Tongue (tissue), 2 donors: ENCODE results near the gene CCDC61. TPM values are rescaled to one million over a fixed set of nuclear protein-coding genes. Genes with fewer than 3 reads are reported as not detected.
A peak's percentile ranks its signal among the peaks of the same experiment; 100 is the strongest.

Experiments used
- DNase-seq: peaks from one replicate; pipeline ENCODE4 v3.0.0-alpha.2; 2015
- total RNA-seq: library from RNA; depleted of rRNA; stranded (reverse); fragments of >200 nt; gene quantifications from one replicate; pipeline ENCODE4 v1.2.3, GENCODE V29; 2014

CCDC61 gene
- total RNA-seq, 1 donor from 2014 or later: 13.7 TPM

DNA sequence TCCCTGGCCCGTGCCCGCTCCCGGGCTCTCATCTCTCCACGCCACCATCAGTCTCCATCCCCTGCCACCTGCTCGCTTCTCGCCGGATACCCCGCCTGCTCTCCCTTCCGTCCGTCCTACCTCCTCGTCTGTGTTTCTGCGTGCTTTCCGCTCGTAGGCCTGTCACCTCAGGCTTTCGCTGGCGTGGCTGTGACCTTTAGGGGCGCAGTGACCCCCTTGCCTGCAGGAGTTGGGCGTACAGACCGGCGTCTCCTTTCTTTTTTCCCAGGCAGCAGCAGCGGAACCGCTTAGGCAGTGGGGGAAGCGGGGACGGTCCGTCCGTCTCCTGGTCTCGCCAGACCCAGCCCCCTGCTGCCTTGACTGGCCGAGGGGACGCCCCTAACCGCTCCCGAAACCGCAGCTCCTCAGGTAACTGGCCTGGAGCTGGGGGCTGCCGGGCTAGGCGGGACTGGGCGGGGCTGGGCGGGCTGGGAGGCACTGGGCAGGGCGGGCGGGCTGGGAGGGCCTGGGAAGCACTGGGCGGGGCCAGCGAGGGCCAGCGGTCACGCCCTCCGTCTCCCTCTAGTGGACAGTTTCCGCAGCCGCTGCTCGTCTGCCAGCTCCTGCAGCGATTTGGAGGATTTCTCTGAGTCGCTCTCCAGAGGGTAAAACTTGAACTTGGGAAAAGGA is 21.3 kb downstream of the CCDC61 start:
- peak; percentile 92 for DNase-seq

DNA sequence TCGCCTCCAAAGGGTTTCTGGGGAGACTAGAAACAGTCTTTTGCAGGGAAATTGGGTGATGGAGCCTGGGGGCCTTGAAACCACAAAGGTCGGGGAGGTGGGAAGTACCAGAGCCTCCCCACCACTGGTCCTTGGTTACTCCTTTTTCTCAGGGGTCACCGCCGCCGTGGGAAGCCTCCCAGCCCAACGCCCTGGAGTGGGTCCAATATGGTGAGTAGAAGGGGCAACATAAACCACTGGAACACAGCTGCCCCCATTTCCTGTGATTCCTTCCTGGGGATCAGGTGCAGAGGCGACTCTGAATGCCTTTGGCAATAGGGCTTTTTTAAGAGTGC is 21.8 kb downstream of the CCDC61 start:
- DNase-seq: no peak

DNA sequence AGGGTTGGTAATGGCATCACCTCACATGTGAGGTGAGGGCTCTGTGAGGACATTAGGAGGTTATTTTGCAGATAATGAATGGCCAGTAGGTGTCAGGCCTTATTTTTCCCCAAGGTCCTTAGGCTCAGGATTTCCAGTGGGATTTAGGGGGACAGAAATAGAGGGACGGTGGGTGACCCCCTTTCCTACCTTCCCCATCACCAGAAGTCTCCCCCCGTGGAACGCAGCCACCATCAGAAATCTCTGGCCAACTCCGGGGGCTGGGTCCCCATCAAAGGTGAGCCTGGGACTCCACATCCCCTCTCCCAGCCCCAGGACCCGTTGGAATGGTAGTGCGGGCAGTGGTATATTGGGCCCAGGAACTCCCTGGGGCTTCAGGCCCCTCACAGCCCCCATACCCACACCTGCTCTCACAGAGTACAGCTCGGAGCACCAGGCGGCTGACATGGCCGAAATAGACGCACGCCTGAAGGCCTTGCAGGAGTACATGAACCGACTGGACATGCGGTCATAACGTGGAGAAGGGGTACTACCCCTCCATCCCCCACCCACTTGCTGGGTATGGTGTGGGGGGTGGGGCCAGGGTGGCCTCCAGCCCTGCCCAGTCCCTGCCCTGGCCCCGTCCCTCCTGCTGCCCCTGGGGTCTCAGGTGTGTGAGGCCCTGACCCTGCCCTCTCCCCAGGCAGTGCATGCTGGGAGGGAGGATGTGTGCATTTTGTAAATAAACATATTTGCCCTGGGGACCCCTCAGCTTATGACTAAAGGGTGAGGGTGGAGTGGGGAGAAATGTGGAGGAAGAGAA is 22.8 kb downstream of the CCDC61 start:
- DNase-seq: no peak

DNA sequence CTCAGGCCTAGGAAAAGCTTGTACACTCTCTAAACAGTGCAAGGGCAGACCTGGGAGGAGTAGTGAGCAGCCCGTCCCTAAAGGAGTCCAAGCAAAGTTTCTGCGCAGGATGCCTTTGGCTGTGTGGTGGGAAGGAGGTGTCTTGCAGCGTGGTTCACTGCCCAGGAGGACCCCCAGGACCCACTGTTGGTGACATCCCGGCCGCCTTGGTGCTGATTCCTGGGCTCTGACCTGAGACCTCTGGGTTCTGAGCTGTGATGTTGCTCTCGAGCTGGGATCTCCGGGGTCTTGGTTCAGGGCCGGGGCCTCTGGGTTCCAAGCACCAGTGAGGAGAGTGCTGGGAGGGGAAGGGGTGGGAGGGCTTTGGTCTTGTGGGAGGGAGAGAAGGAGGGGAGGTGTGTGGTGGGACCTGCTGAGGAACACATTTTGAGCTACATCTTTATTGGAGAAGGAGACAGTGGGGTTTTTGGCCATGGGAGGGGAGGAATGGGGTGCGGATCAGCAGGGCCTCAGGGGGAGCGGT is 23.5 kb downstream of the CCDC61 start:
- DNase-seq: no peak

DNA sequence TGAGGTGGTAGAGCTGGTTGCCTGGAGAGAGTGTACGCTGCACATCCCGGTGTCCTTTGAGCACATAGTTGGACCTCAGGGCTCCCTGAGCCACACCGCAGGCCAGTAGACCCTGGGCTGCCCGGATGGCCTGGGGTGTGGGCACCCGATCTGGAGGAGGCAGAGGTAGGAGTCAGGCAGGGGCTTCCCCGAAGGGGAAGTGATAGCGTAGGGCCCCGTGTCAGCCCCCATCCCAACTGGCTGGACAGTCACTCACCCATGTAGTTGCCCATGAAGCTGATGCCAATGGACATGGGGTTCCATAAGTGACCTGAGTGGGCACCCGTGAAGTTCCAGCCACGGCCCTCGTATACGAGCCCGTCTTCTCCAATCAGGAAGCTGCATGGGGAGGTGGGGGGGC is 24.0 kb downstream of the CCDC61 start:
- DNase-seq: no peak

DNA sequence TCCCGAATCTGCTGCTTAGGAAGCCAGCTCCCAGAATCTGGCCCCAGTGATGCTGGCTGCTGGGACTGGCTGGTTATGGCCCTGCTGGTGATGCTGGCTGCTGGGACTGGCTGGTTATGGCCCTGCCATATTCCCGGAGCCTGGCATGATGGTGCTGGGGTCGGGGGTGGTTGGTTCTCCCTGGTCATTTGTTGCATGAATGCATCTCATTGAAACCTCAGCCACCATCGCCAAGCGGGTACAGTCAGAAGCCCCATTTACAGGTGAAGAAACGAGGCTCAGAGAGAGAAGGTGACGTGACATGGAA is 25.5 kb downstream of the CCDC61 start:
- no peak for DNase-seq

DNA sequence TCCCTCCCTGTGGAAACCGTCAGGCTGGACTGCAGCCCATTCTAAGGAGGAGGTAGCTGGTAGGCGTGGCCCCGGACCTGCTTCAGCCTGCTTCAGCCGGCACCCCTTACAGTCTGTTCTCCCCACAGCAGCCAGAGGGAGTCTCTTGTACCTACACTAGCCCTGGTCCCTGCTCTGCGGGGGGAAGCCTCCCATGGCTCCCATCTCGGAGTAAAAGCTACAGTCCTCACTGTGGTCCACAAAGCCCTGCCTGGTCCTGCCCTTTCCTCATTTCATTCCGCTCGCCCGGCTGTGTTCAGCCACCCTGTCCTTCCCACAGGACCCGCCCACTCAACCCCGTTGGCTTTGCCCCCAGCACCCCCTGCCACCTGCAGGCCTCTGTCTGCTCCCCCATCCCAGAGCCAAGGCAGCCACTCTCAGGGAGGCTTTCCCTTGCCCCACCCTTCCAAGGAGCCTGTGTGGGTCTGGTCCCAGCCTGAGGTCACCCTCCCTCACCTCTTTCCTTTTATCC is 26.3 kb downstream of the CCDC61 start:
- no peak for DNase-seq

DNA sequence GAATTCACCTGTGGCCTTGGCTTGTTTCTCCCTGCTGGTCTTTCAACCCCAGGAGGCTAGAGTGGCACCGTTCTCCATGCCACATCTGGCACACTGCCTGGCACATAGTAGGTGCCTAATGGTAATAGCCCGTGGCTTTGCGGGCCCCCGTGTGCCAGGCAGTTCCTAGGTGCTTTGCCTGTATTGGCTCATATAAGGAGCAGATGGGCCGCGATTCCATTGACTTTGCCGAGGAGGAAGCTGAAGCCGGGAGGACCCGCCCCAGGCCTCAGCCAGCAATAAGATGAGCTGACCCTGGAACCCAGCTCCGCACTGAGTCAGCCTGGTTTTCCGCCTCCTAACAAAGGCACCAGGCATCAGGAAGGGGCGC is 26.8 kb downstream of the CCDC61 start:
- no peak for DNase-seq

DNA sequence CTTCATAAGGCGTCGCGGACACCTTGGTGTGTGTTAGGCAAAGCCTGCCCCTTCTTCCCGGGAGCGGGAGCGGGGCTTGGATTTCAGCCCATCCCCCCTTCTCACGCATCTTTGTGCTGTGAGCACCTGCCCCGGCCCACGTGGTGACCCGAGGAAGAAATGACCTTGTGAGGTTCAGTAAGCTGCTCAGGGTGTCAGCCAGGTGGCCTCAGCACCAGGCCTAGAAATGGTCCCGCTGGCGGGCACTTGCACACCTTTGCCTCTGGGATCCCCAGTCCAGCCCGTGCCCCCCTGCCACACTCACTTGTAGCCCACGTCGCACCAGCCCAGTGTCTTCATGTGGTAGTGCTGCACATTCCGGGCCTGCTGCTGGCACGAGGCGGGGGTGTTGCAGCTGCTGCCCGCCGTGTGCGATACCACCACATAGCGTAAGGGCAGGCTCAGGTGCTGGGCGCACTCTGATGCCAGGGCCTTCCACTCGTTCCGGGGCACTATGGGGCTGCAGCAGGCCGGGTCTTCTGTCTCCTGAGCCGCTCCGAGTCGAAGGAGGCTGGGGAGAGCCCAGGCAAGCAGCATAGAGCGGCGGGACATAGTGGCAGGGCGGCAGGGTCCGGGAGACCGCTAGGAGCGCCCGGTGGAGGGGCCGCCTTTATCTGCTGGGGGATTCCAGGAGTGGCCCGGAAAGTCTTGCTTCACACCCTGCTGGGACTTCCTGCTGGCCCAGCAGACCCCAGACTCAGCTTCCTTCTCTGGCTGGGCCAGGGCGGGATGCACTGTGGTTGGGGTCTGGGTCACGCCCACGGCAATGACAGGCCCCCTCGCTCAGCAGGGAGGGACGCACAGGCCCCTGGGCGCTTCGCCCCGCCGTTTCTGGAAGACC is 27.4 kb downstream of the CCDC61 start, which contains the start of gene PGLYRP1:
TSS of gene PGLYRP1 (minus strand) at position 623 of the 880 bp plus-strand sequence. CDS start at position 591, 32 bp downstream.
- DNase-seq: no peak

DNA sequence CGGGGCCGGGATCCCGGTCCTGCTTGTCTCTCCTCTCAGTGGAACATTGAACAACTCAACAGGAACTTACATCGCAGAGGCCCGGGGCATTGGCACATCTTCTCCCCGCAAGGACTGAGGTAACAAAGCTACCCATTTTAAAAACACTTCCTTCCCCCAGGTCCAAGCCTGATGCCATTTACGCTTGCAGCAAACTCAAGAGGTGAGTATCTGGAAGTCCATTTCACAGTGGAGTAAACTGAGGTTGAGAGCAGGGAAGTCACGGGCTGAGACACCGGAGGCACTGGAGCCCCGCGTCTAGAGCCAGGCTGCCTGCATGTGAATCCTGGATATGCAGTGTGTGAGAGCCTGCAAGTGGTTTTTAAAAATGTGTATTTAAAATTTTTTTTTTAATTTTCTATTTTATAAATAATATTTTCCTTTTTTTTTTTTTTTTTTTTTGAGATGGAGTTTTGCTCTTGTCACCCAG is 28.1 kb downstream of the CCDC61 start:
- DNase-seq: no peak

DNA sequence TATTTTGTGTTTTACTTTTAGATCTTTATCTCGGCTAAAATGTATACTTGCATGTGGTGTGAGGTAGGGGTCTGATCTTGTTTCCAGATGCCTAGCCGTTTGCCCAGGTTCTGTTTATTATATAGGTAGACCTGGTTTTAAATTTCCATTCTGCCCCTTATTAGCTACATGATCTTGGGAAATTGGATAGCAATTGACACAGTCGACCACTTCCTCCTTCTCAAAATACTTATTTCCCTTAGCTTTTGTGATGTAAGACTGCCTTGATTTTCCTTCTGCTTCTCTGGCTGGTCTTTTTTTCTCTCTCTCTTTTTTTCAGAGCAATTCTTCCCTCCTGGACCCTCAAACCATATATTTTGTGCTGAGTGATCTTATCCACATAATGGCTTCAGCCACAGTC is 30.6 kb downstream of the CCDC61 start:
- no peak for DNase-seq

DNA sequence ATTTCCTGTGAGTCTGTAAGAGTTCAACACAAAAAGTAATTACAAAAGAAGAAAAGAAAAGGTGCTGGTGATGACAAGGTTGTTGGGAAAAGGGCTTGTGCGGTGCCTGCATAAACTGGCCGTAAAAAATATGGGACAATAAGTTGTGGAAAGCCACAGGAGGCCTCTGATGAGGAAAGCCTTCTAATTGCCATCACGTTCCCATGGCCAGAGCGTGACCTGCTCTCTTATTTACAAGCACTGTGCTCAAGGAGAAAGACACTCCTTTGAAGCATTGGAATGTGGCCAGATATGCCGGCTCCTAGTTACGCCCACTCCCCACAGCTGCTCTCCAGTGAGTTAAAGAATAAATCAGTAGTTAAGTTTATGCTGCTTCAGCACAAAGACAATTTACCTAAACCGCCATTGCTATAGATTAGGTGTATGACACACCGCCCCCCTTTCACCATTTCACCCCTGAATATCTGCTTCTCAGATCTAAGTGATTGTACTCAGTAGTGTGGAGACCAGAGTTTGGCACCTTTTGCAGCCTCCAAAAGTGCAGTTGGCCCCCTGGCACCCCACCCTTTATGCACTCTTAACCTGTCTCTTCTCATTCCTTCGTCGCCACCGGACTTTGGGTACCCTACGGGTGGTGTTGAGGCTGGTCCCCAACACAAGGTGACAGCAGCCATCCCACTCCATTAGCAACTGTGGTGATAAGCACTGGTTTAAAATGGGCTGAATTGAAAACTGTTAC is 35.7 kb downstream of the CCDC61 start:
- DNase-seq: peak; percentile 77

DNA sequence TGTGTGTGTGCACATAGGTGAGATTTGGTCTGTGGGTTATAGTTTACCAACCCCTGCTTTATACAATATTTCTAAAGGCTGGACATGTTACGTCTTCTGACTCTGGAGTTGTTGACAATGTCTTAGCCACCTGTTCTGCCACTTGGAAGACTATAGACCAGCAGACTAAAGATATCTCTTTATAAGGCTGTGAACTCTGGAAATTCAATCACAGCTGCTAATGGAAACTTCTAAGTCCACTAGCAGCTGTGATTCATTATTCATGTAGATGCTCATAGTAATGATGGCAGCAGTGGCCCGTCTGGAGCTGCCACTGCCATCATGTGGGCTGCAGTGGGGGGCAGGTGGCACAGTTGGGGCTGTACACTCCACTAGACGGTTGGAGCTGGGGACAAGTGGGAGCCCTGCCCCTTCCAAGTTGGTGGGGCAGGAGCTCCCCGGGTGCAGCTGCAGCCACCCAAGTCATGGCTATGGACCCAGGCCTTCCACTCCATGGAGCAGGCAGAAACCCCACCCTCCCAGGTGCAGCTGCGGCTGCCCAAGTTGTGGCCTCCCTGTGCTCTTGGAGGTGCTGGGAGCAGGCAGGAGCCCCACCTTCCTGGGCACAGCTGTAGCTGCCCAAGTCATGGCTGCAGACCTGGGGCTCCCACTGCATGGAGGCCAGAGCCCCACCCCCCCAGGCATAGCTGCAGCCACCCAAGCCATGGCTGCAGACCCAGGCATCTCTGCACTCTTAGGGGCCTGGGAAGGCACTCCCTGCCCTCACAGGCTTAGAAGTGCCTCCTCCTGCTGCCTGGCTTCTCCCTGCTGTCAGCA is 36.7 kb downstream of the CCDC61 start:
- DNase-seq: peak; percentile 91

DNA sequence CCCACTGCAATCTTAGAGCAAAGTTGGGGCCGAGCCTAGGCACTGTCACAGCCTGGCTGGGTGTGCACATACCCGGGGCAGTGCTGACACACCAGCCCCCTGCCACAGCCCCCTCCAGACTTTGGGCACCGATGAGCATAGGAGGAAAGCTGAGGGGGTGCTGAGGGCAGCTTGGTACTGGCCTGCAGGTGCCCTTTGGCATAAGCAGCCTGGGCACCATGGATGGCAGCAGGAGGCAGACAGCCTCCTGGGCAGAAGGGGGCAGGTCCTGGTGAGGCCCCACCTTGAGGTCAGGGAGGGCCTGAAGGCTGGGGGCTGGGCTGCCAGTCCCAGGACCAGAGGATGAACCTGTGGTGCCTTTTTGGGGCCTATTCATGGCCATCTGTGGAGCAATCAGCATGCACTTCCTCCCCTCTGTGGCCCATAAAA is 37.3 kb downstream of the CCDC61 start:
- no peak for DNase-seq

DNA sequence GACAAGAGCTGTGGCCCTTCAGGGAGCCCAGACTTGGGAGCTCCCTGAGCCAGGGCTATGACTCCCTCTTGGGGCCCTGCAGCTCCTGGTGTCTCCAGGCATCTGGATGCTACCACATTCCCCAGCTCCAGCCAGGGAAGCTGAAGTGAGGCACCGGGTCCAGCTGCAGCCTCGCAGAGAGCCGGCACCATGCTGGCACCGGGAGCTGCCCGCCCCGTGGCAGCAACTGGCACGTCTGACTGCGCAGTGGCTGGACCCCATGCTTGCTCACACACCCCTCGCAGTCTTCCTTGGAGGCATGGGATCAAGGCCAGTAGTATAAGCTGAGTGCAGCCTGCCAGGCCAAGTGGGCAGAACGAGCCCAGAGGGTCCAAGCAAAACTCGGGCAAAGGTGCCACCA is 38.1 kb downstream of the CCDC61 start:
- no peak for DNase-seq

DNA sequence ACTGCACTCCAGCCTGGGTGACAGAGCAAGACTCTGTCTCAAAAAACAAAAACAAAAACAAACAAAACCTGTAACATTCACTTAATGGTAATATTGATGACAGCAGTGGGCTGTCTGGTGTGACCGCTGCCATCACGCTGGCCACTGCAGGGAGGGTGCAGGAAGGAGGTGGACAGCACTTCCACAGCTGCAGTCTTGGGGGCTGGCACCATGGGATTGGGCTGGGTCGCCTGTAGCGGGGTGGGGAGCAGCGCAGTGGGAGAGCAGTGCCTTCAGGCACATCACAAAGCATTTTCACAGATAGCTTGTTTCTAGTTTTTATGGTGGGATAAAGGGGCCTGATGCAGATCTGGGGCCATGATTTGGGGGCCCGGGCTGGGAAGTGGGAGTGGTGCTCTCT is 40.3 kb downstream of the CCDC61 start:
- no peak for DNase-seq

DNA sequence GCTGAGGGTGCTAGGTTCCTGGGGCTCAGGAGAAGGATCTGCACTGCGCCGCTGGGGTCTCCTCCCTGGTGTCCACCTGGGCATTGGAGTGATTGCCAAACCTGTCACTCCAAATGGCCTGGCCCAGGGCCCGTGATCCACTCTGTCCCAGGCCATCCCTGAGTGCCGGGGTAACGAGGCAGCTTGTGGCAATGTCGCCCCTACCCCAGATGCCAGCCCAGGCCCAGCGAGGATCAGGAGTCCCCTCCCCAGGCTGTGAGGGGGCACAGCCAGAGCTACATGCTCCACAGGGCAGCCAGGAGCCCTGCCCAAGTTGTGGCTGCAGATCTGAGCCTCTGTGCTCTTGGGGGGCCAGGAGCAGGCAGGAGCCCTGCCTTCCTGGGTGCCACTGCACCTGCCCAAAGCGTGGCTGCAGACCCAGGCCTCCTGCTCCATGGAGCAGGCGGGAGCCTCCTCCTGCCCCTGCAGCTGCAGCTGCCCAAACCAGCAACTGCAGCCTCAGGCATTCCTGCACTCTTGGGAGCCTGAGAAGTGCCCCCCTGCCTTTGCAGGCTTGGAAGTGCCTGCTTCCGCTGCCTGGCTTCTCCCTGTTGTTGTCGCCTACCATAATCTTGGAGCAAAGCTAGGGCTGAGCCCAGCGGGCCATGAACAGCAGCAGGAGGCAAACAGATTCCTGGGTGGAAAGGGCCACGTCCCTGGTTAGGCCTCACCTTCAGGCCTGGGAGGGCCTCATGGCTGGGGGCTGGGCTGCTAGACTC is 40.9 kb downstream of the CCDC61 start:
- DNase-seq: peak; percentile 51

DNA sequence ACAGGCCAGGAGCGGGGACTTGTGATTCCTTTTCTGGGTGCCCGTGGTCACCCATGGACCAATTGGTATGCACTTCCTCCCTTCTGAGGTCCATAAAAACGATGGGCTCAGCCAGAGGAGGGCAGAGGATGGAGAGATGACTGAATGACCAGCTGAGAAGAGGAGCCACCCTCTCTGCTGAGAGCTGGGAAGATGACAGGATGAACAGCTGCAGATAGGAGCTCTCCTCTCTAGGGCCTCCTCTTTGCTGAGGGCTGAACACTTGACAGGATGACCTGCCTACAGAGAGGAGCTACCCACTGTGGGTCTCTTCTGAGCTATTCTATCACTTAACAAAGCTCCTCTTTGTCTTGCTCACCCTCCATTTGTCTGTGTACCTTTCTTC is 41.5 kb downstream of the CCDC61 start:
- peak; percentile 79 for DNase-seq

DNA sequence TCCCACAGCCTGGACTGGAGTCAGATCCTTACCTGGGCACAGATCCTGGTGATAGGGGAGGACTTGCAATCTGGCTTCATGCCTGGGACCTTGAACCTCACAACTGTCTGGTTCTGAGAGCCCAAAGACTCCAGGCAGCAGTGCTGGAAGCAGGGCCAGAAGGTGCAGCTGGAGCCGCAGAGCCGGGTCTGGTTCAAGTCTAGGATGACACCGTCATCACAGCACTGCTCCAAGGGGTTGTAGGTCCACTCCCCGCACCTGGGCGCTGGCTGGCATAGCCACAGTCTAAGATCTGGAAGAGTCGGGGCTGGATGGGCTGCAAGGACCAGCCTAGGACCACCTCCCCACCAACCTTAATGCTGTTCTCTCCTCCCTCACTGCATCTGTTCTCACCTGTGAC is 44.9 kb downstream of the CCDC61 start:
- no peak for DNase-seq

DNA sequence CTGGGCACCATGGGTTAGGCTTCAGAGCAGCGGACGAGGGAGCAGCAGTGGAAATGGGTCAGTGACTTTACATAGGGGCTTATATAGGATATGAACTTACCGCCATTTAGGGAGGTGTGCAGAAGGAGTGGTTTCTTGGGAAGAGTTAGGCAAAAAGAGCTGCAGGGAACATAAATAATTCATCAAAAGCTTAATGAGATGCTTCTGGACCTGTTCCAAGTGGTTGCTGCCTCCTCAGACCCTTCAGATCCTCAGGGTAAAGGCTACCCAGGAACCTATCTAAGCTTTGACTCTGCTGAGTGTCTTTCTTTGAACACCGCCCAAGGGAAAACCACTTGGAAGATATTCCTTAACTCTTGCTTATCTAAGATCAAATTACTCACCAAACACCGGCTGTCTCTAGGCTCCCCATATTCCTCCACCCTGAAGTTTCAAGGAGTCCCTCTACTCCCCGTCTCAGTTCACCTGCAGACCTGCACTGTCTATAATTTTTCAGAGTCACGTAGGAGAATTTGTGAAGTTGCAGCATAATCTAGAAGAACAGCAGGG is 45.8 kb downstream of the CCDC61 start, which contains the start of gene IGFL4:
TSS of gene IGFL4 (minus strand) at position 51 of the 549 bp plus-strand sequence. CDS start at position 11, 40 bp downstream.
- peak; percentile 44 for DNase-seq
